Measurements from ENCODE around the gene ATP13A3.

ATP13A3 gene

DNA sequence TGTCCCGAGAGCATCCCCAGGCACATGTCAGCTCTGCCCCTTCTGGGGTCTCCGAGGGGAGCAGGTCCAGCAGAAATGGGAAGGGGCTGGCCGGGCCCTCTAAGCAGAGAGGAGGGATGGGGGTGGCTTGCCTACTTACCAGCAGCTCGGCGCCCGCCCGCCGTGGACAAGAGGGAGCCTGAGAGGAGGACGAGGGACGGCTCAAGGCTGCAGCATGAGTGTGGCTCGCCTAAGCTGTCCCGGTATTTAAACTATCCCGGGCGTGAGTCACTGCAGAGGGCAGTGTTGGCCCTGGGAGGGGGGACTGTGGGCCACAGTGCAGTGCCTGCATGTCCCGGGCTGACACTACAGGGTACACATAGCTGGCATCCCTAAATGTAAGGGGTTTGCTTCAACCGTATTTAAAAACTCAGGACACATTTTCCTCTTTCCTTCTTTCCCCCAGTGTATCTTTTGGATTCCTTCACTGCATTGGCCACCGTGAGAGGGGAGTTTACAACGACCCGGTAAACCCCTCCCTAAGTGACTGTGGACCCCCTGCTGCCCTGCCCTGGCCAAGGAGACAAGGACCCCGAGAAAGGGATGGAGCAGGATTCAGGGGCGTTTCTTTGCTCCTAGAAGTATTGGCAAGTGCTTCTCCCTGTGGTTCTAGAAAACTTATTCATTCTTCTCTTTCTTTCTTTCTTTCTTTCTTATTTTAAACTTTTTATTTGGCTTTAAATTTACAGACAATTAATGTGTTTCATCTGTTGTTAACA lies 117.1 kb downstream of the ATP13A3 start, which contains the start of gene LRRC15:
Gene LRRC15 (minus strand): TSS at position 222 of the 758 bp plus-strand sequence. CDS start 8,700 bp downstream, outside the sequence.
- DNase-seq (ENCODE audit: low spot score): no peak

DNA sequence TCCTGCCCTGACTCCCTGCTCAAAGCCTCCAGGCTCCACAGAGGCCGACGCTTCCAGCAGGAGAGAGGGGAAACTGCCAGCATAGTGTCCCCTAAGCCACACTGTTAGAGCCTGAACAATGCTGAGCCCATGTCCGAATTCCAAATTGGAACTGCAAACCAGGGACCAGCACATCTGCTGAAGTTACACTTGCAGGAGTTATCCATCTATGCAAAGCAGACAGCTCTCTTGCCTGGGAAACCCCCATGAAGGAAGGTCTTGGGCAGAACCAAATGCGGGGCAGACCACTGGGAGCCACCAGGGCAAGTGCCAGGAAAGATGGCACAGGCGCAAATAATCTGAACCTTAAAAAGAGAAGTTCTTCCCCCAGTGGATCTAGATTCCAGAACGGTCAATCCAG lies 117.9 kb downstream of the ATP13A3 start:
- no peak for DNase-seq (ENCODE audit: low spot score)

GRCh38 chr3:194367992-194368841 lies 118.6 kb downstream of the ATP13A3 start:
- DNase-seq (ENCODE audit: low spot score): no peak

- no peak for DNase-seq (ENCODE audit: low spot score)
These were observed 120.8 kb downstream of the ATP13A3 start for GRCh38 chr3:194365978-194366490.

DNA sequence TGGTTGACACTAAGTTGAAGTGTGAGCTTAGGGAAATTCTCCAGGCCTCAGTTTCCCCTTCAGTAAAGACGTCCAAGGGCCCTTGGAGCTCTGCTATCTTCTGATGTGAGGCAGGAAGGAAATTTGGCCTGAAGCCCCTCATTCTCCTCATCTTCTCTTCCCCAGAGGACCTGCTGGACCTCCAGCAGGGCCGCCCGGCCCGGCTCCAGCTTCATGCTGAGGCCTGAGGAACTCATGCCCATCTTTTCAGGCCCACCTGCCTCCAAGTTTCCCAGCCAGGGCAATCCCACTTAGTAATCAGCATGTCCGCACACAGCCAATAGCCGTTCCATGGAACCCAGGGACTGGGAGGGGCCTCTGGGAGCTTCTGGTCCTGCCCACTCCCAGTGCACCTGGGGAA lies 121.3 kb downstream of the ATP13A3 start:
- DNase-seq (ENCODE audit: low spot score): no peak

DNA sequence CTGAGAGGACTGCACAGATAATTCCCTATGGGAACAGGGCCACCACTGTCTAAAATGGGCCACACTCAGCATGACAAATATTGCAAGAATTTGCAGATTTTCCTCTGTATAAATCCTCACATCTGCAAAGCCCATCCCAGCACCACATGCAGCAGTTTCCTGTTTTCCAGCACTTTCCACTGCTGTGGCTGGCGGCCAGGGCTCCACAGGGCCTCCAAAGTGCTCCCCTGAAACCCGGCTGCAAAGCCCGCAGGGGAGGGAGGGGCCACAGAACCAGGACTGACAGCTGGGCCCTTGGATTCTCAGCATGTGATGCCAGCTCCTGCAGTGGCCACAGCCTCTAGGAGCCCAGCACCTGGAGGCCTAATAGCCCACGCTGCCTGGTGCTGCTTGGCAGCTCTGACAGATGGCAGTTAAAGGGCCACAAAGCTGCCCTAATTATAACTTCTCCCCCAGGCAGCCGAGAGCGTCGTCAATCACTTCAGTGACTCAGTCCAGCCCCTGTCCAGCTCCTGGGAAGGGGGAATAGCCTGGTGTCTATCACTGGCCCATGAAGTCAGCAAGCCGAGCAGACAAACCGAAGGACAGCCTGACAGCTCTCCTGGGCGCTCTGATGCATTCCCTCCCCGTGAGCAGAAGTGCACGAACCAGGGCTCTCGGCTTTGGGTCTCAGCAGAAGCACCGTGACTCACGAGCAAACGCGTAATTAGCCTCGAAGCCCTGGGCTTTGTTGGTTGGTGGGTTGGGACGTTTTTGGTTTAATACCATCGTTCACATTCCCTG lies 122.0 kb downstream of the ATP13A3 start:
- DNase-seq (ENCODE audit: low spot score): no peak

- DNase-seq (ENCODE audit: low spot score): no peak
These were observed 122.5 kb downstream of the ATP13A3 start for GRCh38 chr3:194364314-194364651.

GRCh38 chr3:194360568-194360967 lies 126.2 kb downstream of the ATP13A3 start:
- DNase-seq (ENCODE audit: low spot score): no peak

GRCh38 chr3:194357681-194358080 lies 129.1 kb downstream of the ATP13A3 start:
- DNase-seq (ENCODE audit: low spot score): no peak

DNA sequence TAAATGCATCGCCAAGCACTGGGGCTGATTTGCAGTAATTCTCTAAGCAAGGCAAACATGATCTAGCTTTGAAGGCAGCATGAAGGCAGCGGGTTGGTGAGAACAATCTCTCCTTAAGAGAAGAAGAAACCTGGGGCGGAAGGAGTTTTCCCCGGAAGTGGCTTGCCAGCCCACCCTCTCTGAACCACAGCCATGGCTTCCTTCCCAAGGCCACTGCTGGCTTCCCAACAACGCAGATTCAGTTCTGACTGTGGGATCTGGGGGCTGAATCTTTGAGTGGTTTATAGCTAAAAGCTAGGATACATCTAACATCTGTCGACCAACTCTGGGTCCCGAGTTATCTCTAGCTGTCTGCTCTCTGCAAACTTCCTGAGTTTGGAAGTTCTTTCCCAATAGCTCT lies 131.4 kb downstream of the ATP13A3 start:
- no peak for DNase-seq (ENCODE audit: low spot score)

GRCh38 chr3:194354315-194354714 lies 132.5 kb downstream of the ATP13A3 start:
- DNase-seq (ENCODE audit: low spot score): no peak
